CD4-positive, alpha-beta T cell treated with Interleukin-4 for 4 hours (primary cell): ENCODE data around the gene RHBDD1.

Experiments
- DNase-seq: peaks from one replicate; pipeline ENCODE4 v3.0.0-alpha.2; 2020

Gene RHBDD1, protein sequence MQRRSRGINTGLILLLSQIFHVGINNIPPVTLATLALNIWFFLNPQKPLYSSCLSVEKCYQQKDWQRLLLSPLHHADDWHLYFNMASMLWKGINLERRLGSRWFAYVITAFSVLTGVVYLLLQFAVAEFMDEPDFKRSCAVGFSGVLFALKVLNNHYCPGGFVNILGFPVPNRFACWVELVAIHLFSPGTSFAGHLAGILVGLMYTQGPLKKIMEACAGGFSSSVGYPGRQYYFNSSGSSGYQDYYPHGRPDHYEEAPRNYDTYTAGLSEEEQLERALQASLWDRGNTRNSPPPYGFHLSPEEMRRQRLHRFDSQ

GRCh38 chr2:226835796-226836547 is at the start of gene RHBDD1:
Gene RHBDD1, plus strand, starts transcription at chr2:226836054. Its CDS starts 28,640 bp downstream, at chr2:226864694.
- DNase-seq = peak; percentile 92

DNA sequence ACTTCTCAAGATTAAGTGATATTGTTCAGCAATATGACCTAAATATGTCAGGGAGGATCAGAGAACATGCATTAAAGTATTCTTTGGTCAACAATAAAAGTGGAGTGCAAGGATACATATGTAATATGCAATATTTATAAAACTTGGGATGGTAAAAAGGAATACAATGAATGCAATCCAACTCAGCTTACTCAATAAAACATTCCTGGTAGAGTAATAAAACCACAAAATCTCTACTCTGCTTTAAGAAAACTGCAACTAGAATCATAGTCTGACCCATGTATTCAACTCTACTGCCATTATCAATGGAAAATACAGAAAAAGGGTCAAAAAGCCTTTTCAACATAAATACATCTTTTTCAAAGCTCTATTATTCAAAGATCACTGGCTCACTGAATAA is 47.8 kb upstream of the RHBDD1 start:
- DNase-seq = no peak

GRCh38 chr2:226788881-226789490 is 46.9 kb upstream of the RHBDD1 start:
- DNase-seq = no peak

DNA sequence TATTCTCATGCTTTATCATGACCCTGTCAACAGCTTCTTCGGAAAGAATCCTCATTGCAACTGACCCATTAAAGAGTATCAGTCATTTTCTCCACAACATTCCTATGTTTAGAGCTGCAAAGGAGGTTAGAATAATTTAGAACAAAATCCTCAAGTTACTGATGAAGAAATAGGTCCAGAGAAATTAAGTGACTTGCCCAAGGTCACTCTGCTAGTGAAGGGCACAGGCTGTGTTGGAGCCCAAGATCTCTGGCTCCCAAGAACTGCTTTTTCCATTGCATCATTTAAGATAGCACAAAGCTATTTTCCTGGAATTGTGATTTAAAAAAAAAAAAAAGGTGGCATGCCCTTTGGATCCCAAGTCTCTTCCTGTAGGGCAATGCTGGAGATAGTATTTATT is 45.8 kb upstream of the RHBDD1 start:
- DNase-seq = no peak

- no peak for DNase-seq
Measured at GRCh38 chr2:226790431-226790830, 45.4 kb upstream of the RHBDD1 start.

DNA sequence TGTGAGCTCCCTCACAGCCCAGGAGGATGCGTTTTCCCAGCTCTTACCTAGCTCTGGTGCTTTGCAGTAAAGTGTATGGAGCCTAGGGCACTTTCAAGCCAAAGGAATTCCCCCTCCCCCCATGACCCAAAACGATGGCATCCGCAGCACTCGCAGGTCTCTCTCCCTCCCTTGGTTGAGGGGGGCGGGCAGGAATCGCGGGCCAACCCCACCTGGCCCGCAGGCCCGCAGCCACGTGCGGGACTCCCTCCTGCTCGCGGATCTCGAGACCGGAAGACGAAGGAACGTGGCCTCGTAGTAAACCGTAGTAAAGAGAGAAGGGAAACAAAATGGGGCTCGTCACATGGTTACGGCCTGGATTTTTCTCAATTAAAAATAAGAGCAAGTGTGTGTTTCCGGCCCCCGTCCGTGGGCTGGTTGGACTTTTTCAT is 44.8 kb upstream of the RHBDD1 start:
- DNase-seq = peak; percentile 78

- peak; percentile 85 for DNase-seq
Measured at GRCh38 chr2:226791487-226792081, 44.3 kb upstream of the RHBDD1 start.

DNA sequence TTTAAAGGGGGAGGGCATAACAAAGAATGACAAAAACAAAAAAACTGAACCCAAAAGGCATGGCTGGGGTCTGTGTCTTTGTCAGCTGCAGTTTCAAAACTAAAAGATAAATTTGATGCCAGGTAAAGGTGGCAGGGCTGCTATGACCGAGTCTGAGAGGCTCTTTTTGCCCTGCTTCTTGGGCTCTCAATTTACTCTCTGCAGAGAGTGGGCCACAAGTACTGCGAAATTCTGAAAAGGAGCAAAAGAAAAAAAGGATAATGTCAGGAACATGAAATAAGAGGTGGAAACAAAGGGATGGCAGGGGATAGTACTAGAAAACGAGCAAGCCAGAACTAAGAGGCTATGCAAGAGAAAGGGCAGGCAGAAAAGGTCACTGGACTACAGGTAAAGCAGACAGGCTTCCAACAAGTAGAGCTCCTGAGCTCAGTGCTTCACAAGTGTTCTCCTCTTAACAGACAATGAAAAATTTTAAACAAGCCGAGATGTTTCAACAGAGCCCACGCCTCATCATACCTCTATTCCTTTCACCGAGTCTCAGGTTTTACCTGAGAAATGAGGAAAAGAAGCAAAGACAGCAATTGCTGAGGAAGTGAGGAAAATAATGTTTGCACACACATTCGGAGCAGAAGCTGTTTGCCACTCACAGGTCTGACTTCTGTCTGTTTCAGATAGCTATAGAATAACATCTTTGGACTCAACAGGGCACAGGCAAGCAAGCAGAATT is 43.5 kb upstream of the RHBDD1 start:
- no peak for DNase-seq

DNA sequence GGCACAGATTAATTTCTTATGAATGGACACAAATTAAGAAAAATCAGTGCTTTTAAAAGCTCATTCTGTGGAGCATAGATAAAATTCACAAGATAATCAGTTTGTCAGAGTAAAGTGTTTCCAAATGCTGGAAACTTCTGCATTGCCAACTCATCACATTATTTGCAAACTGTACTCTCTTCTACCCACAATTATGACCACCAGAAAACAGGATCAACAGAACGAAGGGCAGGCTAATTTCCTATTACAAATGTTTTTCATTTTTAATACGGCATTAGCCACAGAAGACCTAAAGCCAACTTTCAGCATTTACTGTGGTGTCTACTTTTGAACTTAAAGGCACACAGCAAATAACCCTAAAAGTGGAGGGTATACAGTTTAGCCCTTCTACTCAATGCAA is 42.2 kb upstream of the RHBDD1 start:
- no peak for DNase-seq

DNA sequence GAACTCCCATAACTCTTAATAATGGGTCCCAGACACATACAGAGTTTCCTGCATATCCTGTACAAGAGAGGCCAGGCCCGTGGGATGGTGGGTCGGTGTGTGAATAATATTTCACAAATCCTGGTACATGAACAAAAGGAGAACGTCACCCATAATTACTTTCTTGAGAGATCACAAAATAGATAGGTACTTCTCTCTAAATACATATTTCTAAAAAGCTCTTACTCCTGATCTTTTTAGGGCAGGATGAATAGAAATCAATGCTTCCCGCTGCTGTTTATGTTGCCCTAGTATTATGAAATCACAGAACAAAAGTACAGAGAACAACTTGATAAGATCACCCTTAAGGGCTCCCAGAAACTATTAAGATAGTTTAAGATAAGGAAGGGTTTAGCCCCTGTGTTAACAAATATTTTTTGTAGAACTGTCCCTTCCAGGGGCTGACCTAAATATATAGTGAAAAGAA is 41.6 kb upstream of the RHBDD1 start:
- DNase-seq = no peak

DNA sequence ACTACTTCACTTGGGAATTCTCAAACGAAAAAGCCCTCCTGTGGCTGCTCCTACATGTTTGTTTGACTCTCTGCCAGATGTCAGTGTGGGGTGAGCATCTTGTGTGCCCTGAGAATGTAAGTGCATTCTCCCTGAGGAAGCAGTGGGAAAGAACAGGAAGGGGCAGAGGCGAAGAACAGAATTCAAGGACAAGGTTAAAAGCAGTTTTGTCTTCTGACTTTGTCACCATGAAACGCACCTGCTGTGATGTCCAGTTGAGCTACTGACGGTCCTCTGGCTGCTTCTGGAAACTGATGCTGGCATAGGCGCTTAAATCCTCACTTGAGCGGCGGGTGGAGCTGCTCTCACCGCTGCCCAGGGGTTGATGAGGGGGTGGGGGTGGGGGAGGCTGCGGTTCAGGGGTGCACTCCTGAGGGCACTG is 41.1 kb upstream of the RHBDD1 start:
- no peak for DNase-seq

- DNase-seq = no peak
Measured at GRCh38 chr2:226795281-226796011, 40.4 kb upstream of the RHBDD1 start.

DNA sequence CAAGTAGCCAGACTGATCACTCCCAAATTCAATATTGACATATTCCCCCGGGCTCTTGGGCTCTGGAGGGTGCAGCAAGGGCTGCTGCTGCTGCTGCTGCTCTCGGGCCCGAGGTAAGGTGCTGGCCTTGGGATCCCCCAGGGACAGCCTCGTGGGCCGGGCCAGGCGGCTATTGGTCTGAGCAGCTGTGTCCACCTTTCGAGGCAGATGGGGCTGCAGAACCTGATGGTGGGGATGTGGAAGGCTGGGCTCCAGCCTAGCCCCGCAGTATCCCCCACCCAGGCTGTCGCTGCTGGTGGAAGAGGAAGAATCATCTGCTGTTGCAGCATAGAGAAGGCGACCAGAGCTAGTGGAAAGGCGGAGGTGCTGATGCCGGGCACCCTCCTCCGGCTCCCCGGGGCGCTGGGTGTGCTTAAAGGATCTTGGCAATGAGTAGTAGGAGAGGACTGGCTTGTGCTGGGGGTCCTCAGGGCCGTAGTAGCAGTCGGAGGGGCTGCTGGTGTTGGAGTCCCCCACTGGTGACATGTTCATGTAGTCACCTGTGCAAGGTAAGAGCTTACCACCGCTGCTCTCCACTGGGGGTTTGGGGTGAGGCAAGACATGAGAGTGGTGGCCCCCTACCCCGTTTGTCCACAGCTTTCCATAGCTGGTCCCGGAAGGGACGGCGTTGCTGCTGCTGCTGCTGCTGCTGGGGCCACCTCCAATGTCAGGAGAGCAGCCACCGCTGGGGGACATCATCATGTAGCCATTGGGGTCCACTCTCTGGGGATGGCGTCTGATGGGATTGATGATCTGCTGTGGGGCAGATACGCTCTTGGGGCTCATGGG is 39.6 kb upstream of the RHBDD1 start:
- DNase-seq = no peak

- DNase-seq = no peak
Measured at GRCh38 chr2:226796840-226797288, 39.0 kb upstream of the RHBDD1 start.

- DNase-seq = no peak
Measured at GRCh38 chr2:226797289-226797988, 38.4 kb upstream of the RHBDD1 start.

DNA sequence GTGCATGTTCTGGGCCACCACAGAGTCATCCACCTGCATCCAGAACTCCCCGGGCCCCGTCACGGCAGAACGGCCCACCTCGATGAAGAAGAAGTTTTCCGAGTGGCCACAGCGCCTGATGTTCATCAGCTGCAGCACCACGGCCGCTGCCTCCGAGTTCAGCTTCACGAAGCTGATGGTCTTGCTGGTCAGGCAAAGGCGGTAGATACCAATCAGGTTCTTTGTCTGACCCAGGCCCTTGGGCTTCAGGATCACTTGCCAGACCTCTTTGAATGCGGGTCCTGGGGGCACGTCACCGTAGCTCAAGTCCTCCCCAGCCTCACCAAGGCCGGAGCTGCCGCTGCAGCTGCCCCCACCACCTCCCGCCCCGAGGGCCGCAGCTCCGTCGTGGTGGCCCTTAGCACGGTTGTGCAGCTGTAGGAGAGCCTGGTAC is 37.8 kb upstream of the RHBDD1 start:
- DNase-seq = no peak

DNA sequence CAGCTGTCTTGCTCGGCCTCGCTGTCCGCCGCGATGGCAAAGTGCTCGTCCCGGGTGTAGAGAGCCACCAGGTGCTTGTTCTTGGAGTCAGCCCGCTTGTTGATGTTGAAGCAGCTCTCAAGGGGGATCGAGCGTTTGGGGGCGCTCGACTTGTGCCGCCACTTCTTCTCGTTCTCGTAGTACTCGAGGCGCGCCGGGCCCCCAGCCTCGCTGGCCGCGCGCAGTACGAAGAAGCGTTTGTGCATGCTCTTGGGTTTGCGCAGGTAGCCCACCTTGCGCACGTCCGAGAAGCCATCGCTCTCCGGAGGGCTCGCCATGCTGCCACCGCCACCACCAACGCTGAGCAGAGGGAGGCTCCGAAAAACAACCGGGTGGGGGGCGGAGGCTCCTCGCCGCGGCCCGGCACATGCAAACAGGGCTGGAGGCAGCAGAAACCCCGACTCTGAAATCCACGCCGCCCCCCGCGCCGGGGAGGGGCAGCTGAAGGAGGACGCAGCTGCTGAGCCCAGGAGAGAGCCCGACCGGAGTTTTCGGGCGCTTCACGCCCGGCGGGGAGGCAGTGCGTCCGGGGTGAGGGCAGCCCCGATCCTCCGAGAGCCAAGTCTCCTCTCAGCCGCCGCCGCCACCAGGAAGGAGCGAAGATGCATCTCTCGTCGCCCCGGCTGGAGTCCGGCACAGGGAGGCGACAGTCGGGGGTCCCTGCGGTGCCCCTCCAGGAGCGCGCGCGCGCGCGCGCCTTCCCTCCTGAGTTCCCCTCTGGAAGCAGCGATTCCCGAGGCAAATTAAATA is 37.2 kb upstream of the RHBDD1 start:
- DNase-seq = peak; percentile 27

DNA sequence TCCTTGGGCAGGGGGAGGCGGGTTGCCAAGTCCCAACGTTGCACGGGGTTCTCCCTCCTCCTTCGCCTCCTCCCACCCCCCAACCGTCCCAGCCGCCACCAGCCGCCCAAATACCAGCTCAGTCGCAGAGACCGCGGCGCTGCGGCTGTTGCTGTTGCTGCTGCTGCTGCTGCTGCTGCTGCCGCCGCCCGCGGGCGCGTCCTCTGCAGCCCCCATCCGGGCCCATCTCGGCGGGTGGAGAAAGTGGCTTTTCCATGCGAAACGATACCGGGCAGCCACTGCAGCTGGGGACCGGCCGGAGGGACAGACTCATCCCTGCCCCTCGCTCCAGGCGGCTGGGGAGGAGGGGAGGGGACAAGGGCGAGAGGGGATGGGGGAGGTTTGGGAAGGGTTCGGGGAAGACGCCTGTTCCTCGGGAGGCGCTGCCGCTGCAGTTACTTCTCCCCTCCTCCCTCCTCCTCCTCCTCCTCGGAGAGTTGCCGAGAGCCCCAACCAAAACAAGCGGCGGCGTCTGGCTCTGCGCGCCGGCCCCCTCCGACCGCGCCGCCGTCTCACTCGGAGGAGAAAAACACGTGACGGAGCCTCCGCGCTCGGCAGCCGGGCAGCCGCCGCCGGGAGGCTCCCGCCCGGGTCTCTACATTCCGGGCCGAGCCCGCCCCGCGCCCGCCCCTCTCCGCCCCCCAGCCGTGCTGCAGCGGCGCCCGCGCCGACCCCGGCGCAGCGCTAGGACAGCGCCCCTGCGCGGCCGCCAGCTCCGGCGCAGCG is 36.5 kb upstream of the RHBDD1 start, which contains the start of gene IRS1:
Gene IRS1 (minus strand): TSS at position 610 of the 765 bp plus-strand sequence. CDS start 1,082 bp downstream, outside the sequence.
- DNase-seq = peak; percentile 35
